Measurements from ENCODE around the gene MTMR2. TPM values are rescaled to one million over a fixed set of nuclear protein-coding genes. Genes with fewer than 3 reads are reported as not detected.

MTMR2 gene
- total RNA-seq, 1 donor from 2014 or later: 48.7 TPM

DNA sequence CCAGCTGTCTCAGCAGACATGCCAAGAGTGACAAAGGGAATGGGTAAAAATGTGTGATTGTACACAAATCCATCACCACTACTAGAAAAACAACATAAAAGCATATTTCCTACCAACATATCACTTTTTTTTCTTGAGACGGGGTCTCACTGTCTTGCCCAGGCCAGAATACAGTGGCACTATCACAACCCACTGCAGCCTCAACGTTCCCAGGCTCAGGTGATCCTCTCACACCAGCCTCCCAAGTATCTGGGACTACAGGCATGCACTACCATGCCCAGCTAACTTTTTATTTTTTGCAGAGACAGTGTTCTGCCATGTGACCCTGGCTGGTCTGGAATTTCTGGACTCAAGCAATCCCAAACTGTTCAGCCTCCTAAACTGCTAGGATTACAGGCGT, 5.2 kb downstream of the MTMR2 start:
- DNase-seq (ENCODE audit: low read depth in 2 of 2): peak in 1 of 2 donors; percentile 13

DNA sequence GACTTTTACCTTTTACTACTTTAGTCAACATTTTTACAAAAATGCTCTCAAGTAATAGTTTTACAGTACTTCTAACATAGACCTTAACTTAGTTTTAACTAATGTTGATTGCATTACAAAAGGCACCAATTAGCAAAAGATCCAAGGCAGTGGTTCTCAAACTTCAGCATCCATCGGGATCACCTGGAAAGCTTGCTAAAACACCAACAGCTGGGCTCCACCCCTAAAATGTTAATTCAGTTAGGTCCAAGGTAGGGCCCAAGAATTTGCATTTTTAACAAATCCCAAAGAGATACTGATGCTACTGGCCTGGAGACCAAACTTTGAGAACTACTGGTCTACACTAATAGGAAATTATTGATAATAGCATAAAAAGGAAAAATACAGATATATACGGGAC, 5.9 kb downstream of the MTMR2 start:
- no peak for DNase-seq (ENCODE audit: low read depth in 2 of 2)

DNA sequence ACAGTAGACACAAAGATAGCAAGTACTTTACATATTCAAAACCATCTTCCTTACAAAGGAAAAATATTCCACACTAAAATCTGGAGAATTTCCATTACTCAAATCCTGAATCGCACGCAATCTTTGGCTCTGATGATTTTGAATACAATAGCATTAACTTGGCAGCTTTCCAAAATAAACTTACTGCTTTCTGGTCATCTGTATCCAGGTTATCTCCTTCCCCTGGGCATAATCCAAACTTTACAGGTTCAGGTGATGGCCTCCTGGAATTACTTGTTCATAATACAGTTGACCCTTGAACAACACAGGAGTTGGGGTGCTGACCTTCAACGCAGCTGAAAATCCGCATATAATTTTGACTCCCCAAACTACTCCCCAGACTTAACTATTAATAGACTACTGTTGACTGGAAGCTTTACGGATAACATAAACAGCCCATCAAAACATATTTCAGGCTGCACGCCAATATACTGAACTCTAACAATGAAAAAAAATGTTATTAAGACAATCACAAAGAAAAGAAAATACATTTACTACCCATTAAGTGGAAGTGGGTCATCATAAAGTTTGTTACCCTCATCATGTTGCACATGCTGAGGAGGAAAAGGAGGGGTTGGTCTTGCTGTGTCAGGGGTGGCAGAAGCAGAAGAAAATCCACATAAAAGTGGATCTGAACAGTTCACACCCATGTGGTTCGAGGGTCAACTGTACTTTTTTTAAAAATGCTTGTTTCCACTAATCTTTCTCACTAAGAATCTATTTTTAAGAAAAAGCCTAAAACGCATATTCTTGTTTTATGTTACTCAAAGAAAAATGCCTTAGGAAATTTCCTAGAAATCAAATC, 6.5 kb downstream of the MTMR2 start:
- DNase-seq (ENCODE audit: low read depth in 2 of 2): peak; percentile 97

DNA sequence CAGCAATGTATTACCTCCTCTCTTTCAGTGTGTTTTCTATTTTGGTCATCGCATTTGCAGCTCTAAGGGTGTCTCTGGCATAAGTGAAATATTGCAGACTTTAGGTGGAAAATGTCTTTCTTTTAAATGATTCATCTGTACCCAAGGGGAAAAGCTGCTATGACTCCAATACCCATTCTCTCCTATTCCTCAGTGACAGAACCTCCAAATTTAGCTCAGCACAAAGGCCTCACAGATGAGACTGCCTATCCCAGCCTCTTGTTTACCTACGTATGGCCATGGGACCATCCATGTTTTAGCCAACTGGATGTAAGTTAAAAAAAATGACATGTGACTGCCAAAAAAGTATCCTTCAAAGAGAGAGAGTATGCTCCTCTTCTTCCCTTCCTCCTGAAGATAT, 7.9 kb downstream of the MTMR2 start:
- DNase-seq (ENCODE audit: low read depth in 2 of 2): no peak

DNA sequence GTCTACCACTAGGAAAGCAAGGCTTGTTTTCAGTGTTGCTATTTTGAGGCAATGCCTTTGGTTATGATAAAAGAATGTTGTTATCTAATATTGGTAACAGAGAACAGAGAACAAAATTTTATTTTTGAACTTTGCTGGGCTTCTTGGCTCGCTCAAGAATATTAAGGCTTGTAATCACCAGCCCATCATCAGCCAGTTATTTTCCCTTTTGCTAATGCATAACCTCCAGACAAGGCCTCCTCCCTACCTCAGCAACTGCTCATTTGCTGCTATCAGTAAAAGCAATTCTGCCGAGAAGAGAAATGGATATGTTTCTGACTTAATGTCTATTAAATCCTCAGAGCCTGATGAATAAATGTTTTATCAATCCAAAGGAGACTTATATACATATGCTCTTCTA, 8.9 kb downstream of the MTMR2 start:
- DNase-seq (ENCODE audit: low read depth in 2 of 2): no peak

DNA sequence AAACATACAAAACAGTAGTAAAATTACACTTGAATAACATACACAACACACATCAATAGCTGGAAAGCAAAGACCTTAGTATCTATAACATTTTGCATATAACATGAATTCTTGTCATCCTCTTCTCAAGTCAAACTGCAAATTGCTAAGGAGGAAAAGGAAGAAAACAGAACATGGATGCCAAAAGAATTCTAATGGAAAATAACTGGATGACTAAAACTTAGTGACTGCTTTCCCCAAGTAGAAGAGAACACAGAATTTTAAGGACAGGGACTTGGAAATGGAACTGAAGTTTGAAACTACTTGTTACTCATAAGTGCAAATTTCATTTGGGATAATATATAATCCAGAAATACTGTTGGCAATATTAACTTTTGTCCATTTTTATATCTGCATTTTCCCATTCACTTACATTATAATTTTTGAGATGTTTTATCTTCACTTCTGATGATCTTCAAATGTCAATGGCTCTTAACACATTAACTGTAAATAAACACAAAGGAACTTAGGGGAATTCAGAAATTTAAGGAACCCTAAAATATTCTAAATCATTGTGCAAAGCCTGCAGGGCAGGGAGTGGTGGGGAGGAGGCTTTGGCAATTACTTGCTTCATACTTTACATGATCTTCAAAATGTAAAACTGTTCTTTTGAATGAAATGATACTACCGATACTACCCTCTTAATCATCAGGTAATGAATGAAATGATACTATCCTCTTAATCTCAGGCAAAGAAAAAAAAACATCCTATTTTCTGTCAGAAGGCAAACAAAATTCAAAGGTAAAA, 9.9 kb downstream of the MTMR2 start:
- no peak for DNase-seq (ENCODE audit: low read depth in 2 of 2)

DNA sequence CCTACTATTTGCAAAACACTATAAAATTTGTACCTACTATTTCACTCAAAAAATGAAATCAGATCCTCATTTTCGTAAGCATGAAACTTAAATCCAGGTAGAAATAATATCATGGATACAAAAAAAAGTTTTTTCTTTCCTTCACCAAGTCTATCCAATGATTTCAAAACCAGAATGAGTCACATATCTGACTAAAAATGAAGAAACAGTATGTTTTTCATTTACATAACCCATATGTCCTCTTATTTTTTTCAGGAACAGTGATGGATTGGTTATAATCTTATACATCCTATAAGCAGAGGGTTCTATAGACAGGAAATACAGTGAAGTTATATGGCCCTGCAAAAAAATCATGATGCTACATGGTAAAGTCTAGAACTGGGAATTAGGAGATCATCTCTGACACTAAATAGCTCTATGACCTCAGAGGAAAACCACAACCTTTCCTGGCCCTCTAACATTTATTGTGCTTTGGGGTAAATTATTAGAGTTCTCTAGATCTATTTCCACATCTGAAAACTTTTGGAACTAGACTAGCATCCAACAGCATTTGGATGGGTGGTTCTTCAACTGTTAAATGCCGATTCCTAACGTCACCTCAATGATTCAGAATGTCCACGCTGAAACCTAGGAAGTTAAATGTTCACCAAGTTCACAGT, 10.9 kb downstream of the MTMR2 start:
- peak in 1 of 2 donors; percentile 22 for DNase-seq (ENCODE audit: low read depth in 2 of 2)

DNA sequence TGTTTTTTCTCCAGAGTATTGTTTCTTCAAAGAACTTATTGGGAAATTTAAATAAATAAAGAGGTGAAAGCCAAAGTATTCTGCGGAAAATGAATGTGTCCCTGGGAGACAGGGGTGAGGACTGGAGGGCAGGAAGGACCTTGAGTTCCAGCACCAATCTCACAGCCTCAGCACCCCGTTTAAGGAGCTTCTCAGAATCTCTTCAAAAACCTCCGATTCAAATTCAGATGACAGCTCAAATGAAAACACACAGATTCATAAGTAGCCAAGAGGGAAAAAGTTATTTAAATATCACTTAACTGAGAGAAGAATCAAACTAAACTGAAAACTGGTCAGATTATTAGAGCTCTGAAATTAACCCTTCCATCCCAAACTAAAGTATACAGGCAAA, 12.5 kb downstream of the MTMR2 start:
- no peak for DNase-seq (ENCODE audit: low read depth in 2 of 2)

DNA sequence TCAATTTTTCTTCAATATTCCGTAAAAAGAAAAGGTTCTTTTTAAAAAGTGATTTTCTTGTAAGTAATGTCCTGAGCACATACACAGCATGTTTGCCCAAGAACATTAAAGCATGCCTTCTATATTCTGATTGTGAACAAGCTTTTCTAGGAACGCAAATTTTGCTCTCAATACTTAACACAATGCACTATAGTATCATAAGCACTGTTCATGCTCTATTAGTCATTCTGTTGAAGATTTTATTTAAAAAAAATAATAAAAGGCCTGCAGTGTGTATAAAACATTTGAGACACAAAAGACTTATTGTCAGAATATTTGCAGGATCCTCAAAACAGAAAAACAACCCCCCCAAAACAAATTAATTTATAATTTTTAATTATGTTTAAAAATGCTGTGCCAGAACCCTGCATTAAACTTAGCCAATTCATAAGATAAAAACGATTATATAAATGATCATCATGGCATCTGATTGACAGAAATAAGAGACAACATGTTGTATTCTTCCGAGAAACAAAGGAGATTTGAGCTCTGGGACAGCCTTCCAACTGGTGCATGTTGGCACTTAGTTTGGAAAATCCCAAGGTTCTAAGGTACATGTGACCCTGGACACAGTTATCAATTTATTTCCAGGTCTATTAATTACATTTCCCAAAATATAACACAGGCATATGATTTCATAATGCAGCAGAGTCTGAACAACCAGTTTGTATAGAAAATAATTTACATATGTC, 13.1 kb downstream of the MTMR2 start:
- DNase-seq (ENCODE audit: low read depth in 2 of 2): no peak

DNA sequence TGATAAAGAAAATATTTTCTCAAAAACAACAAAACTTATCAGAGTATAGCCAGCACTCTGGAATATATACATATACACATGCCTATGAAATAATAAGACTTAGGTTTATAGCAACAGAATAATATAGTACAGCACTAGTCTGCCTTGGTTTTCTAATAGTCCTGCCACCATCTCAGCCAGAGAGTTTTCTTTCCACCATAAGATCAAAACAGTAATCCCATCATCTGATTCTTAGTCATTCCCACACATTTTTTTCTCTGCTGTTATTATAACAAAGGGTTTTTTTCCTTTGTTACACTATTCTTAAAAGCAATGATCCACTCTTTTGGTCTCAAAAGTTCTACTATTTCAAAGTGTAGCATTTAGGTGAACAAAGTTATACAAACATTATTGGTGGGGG, 15.1 kb downstream of the MTMR2 start:
- peak in 1 of 2 donors; percentile 62 for DNase-seq (ENCODE audit: low read depth in 2 of 2)

DNA sequence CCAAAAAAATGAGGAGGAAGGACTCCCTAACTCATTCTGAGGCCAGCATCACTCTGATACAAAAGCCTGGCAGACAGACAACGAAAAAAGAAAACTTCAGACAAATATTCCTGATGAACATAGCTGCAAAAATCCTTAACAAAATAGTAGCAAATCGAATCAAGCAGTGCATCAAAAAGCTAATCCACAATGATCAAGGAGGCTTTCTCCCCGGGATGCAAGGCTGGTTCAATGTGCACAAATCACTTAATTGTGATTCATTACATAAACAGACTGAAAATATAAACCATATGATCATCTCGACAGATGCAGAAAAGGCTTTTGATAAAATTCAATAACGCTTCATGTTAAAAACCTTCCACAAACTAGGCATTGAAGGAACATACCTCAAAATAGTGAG, 16.4 kb downstream of the MTMR2 start:
- no peak for DNase-seq (ENCODE audit: low read depth in 2 of 2)

DNA sequence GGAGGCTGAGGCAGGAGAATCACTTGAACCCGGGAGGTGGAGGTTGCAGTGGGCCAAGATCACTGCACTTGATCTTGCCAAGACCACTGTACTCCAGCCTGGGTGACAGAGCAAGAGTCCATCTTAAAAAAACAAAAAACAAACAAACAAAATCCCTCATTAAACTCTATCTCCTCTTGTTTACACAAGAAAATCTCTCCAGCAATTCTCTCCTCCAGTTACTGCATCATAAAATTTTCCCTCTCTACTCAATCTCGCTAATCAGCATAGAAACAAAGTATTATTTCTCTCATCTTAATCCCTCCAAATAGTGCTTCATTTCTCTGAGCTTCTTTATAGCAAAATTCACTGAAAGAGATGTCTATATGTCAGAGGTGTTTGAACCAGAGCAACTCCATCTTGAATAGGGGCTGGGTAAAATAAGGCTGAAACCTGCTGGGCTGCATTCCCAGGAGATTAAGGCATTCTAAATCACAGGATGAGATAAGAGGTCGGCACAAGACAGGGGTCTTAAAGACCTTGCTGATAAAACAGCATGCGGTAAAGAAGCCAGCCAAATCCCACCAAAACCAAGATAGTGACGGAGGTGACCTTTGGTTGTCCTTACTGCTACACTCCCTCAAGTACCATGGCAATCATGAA, 19.8 kb downstream of the MTMR2 start:
- DNase-seq (ENCODE audit: low read depth in 2 of 2): no peak

DNA sequence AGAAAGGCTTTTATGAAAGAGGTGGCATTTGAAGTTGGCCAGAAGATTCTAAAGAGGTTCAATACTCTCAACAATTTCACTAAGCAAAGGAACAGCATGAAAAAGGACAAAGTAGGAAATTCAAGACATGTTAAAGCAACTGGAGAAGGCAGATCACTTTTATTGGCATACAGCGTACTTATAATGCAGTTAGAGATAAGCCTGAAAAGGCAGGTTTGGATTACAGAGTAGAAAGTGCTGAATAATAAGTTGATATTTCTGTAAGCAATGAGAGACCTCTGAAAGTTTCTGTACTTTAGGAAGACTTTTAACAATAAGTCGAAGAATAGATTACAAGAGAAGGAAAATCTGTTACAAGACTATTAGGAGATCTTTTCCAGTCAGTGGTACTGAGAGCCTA, 25.1 kb downstream of the MTMR2 start:
- DNase-seq (ENCODE audit: low read depth in 2 of 2): no peak

DNA sequence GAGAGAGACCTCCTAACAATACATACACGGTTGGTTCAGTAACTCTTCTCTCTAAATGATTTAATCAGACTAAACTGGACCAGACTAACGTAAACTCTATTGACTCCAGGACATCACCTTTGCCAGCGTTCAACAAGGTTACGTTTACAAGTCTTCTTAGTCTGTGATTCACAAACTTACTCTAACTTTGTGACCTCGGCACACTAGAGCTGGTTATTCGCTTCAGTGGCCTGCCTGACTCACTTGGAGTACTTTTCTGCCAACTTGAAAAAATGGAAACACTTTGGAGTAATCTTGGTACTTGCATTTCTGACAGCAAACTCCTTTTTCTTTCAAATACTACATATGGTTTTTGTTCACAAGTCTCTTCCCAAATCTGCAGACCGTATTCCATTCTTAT, 26.2 kb downstream of the MTMR2 start:
- no peak for DNase-seq (ENCODE audit: low read depth in 2 of 2)

DNA sequence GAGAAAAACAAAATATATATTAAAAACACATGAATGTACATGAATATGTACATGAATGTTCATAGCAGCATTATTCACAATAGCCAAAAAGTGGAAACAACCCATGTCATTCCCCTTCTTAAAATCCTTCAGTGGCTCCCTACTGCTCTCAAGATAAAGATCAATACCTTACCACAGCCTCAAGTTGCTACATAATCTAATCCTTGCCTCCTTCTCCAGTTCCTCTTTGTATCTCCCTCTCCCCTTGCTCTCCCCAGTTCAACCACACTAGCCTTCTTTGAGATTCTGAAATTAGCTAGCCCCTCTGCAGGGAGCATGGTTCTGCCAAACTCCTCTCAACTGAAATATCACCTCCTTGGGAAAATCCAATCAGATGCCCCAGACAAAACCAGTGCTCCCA, 28.1 kb downstream of the MTMR2 start:
- DNase-seq (ENCODE audit: low read depth in 2 of 2): no peak

DNA sequence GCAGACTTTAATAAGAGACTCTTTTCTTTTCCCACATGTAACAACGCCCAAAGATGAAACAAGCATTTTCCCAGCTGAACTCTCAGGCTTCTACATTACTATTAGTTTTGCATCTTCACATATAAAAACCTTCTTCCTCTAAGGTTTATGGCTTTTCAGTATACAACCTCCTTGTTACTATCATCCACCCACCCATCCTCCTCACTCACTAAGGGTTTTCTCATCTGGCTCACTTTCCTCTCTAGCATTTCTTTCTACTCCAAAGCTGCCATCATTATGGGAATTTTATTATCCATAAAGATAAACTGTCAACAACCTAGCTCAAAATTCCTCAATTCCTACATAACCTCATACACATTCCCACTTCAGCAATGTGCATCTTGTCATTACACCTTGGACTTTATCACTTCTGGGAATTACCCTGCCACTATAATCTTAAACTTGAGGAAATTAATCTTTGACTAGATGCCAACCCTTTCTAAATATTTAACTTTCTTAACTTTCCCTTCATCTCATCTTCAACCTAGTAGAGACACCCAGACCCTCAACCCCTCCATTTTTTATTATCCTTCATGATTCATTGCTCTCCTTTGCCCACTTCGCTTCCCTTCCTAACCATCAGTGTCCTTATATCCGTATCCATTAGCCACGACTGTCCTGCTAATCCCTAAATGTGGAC, 30.9 kb downstream of the MTMR2 start:
- no peak for DNase-seq (ENCODE audit: low read depth in 2 of 2)

DNA sequence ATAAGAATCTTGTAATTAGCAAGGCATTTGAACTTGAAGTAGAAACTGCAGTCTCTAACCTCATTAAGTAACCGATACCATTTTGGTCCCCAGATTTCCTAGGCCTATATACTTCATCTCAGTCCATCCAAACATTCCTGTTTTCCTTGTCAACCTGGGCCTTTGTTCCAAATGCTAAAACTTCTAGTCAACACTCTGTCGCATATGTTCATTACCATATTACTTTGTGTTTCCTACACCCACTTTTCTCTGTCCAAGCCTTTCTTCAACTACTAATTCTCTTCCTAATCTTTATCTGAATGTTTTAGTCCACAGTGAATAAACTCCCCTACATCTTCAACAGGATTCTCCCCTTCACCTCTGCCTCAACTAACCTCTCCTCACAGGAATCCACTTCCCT, 31.4 kb downstream of the MTMR2 start:
- no peak for DNase-seq (ENCODE audit: low read depth in 2 of 2)

DNA sequence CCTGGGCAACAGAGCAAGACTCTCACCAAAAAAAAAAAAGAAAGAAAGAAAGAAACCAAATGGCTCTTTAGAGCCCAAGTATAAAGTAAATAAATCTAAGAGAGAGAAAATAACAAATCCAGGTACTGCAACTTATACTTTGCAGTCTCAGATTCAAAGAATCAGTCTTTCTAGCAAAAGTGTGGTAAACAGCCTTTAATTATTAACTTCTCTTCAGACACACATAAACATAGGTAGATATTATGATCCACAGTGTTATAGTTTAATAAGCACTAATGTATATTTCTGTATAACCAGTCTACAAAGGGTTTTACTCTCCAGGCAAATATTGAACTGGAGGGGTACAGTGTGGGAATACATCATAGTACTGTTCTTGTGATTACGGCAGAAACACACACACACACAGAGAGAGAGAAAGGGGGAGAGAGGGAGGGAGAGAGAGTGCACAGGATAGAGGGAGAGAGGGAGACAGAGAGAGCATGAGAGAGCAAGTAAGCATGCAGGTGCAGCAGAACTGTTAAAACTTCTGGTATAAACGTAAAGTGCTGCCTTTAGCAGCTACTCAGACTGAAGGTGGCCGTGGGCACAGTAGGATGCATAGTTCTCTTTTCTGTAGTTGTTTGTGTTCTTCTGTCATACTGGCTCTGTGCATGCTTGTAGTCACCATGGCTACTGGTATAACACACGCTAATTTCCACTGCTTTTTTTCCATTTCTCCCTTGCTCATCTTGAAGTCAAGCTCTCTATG, 32.3 kb downstream of the MTMR2 start:
- DNase-seq (ENCODE audit: low read depth in 2 of 2): peak; percentile 51 to 63

DNA sequence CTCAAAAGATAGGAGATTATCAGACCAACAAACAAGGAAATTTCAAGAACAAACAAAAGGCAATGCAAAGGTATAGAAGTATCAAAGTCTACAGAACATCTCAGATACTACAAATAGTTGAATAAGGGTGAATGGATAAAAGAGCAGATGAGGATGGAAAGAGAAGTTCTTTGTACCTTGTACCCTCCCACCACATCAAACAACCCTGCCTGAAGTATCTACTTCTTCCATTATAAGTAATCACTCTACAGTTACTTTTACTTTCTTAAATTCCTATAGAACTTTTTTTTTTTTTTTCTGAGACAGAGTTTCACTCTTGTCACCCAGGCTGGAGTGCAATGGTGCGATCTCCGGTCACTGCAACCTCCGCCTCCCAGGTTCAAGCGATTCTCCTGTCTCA, 35.1 kb downstream of the MTMR2 start:
- DNase-seq (ENCODE audit: low read depth in 2 of 2): no peak

DNA sequence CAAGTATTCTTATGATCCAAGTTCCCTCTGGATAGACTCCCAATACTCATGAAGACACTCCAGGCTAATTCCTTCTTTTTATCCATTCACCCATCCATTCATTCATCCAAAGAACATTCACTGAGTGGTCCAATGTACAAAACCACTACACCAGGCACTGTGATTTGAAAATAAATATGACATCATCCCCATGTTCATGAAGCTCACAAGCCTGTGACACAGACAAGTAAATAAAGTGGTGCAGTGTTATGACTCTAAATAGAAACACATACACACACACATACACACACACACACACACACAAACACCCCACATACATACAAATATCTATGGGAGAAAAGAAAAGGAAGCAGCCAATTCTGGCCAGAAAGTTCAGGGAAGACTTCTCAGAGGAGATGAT, 35.5 kb downstream of the MTMR2 start:
- no peak for DNase-seq (ENCODE audit: low read depth in 2 of 2)
